ENCODE data around the gene LSM14B.
"Not testable (repeated sequence)": the region's sequence is repeated elsewhere in the genome, so short reads cannot be mapped to it uniquely, and the experiment has no call there.

LSM14B gene

DNA sequence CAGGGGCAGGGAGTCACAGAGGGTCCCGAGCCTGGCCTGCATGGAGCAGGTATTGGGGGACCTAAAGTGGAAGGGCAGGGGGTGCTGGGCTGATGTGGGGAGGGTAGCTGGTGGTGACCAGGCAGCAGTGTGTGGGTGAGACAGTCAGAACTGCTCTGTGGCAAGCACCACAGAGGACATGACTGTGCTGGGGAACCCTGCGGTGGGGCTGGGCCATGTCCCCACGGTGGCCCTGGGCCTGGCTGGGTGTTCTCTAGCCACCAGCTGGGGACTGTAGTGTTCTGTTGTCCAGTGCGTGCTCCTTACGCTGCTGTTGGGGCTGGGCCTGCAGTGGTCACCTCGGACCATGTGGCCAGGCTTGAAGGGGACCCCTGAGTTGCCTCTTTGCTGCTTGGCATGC, 24.9 kb downstream of the LSM14B start:
- TF ChIP-seq, protein P1, sequence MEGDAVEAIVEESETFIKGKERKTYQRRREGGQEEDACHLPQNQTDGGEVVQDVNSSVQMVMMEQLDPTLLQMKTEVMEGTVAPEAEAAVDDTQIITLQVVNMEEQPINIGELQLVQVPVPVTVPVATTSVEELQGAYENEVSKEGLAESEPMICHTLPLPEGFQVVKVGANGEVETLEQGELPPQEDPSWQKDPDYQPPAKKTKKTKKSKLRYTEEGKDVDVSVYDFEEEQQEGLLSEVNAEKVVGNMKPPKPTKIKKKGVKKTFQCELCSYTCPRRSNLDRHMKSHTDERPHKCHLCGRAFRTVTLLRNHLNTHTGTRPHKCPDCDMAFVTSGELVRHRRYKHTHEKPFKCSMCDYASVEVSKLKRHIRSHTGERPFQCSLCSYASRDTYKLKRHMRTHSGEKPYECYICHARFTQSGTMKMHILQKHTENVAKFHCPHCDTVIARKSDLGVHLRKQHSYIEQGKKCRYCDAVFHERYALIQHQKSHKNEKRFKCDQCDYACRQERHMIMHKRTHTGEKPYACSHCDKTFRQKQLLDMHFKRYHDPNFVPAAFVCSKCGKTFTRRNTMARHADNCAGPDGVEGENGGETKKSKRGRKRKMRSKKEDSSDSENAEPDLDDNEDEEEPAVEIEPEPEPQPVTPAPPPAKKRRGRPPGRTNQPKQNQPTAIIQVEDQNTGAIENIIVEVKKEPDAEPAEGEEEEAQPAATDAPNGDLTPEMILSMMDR (IDR thresholded peaks at IDR 0.05; ENCODE audit: insufficient read depth, low read depth, low read length, missing control alignments), result no peak
- H3K4me3 ChIP-seq (ENCODE audit: low read depth, low read length), result no peak overlapping the region
- no peak for DNase-seq (ENCODE audit: low read depth)

GRCh38 chr20:62147528-62147927, 25.3 kb downstream of the LSM14B start:
- no peak for DNase-seq (ENCODE audit: low read depth)
- H3K4me3 ChIP-seq (ENCODE audit: low read depth, low read length), result no peak overlapping the region
- TF ChIP-seq, protein P1 (IDR thresholded peaks at IDR 0.05; ENCODE audit: insufficient read depth, low read depth, low read length, missing control alignments), result no peak

DNA sequence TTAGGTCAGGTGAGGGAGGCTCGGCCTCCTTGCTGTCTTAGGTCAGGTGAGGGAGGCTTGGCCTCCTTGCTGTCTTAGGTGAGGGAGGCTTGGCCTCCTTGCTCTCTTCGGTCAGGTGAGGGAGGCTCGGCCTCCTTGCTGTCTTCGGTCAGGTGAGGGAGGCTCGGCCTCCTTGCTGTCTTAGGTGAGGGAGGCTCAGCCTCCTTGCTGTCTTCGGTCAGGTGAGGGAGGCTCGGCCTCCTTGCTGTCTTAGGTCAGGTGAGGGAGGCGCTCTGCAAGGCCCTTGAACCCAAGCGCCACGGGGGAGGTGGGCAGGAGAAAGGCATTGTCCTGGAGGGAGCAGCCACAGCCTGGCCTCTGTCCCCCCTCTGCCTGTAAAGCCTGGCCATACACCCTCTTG, 26.1 kb downstream of the LSM14B start:
- not testable (repeated sequence) for DNase-seq (ENCODE audit: low read depth); H3K4me3 ChIP-seq (ENCODE audit: low read depth, low read length)

- TF ChIP-seq, protein P1 (IDR thresholded peaks at IDR 0.05; ENCODE audit: insufficient read depth, low read depth, low read length, missing control alignments), result no peak
- no peak for DNase-seq (ENCODE audit: low read depth)
- H3K4me3 ChIP-seq (ENCODE audit: low read depth, low read length), result no peak overlapping the region
Measured at GRCh38 chr20:62148908-62149314, 26.6 kb downstream of the LSM14B start.

GRCh38 chr20:62149532-62150309, 27.4 kb downstream of the LSM14B start:
- DNase-seq (ENCODE audit: low read depth), result no peak
- H3K4me3 ChIP-seq (ENCODE audit: low read depth, low read length), result no peak overlapping the region
- TF ChIP-seq, protein P1 (IDR thresholded peaks at IDR 0.05; ENCODE audit: insufficient read depth, low read depth, low read length, missing control alignments), result no peak

DNA sequence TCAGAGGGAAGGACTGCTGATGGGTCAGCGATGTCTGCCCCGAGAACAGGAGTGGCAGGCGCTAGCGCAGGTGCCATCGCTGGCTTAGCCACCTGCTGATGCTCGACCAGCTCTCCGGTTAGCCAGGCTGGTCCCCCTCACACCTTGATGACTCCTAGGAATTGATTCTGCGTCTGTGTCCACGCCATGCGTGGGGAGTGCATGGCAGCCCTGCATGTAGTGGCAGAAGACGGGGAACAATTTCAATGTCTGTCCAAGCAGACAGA, 28.0 kb downstream of the LSM14B start:
- H3K4me3 ChIP-seq (ENCODE audit: low read depth, low read length), result no peak overlapping the region
- TF ChIP-seq, protein P1 (IDR thresholded peaks at IDR 0.05; ENCODE audit: insufficient read depth, low read depth, low read length, missing control alignments), result no peak
- DNase-seq (ENCODE audit: low read depth), result no peak

DNA sequence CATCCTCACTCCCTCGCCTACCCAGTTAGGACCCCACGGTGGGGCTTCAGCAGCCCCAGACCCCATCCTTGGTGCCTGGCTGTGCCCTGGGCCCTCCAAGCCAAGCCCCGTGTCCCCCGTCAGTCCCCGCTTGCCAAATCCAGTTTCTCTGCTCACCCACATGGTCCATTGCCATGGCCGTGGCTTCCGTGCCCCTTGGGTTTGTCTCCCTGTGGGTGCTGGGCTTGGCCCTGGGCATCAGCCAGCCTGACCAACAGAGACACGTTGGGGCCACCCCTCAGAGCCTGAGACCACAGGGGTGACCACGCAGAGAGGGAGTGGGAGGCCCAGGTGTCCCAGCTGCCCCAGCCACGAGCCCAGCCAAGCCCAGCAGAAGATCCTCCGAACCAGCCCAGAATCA, 28.9 kb downstream of the LSM14B start:
- TF ChIP-seq, protein P1 (IDR thresholded peaks at IDR 0.05; ENCODE audit: insufficient read depth, low read depth, low read length, missing control alignments), result no peak
- DNase-seq (ENCODE audit: low read depth), result no peak
- no peak overlapping the region for H3K4me3 ChIP-seq (ENCODE audit: low read depth, low read length)
